C4-2B (cell line): ENCODE measurements around the gene DLGAP1.

Source experiments
- H3K27ac ChIP-seq: fragments of 450-650 bp; 2 replicates; pipeline ENCODE4 v1.5.1; 2017
- CTCF ChIP-seq: fragments of 450-650 bp; conservative IDR thresholded peaks from 2 replicates; pipeline ENCODE4 v1.5.1; 2017; ENCODE audit warnings: mild to moderate bottlenecking
- ZFX ChIP-seq: fragments of 450-650 bp; IDR thresholded peaks from 2 replicates; pipeline ENCODE4 v1.6.1; 2017

The DLGAP1 gene

DNA sequence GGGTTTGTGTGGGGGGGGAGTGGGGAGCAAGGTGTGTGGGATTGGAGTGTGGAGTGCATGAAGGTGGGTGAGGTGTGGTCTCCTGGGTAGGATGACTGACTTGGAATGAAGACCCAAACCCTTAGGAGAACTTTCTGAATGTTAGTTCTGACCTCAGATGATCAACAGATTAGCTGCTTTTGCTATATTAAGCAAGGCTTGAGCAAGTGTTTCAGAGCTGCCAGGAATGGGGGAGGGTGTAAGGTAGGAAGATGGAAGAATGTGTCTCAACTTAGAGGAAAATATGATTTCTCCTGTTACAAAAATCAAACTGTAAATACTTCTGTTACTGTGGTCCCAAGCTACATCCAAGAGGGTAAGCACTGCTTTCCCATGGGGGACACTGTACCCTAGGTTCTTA is 731.6 kb downstream of the DLGAP1 start:
- TF ChIP-seq ZFX: no peak
- TF ChIP-seq CTCF: no peak
- H3K27ac ChIP-seq: no peak overlapping the region; the same call in 1 of the 2 replicates

GRCh38 chr18:3722649-3723433 is 732.3 kb downstream of the DLGAP1 start:
- TF ChIP-seq ZFX (no peak), CTCF (no peak)
- no peak overlapping the region for H3K27ac ChIP-seq

DNA sequence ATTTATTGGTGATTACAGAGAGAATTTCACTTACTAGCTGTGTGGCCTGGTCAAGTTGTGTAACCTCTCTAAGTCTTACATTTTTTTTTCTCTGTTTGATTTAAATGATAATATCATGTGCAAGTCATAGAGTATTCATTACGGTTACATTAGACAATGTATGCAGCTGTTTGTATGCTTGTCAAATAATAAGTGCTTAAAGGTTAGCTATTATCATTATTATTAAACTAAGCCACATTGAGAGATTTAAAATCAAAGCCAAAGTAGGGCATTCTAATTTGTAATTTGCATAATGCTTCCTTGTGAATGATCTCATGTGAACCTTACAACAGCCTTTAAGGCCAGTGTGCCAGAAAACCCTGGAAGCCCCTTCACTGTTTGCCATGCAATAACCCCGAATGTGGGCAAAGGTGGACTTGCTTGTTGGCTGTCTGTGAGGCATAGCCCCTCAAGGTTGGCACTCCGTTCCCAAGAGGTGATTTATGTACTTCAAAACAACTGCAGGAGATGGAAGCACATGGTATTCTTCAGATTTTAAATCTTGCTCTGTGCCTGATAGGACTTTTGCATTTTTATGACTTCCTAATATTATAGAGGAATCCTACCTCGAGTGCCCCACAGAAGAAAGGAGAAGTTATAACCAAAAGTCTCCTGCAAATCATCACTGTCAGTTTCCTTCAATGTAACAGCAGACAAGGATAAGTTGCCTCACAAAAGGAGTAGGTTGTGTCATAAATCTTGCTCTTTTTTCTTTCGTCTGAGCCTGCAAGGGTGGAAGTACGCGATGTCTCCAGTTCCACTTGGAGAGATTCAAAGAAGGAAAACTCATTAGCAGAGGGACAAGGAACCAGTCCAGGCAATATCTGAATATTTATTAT is 733.1 kb downstream of the DLGAP1 start:
- H3K27ac ChIP-seq: no peak overlapping the region
- TF ChIP-seq ZFX: no peak
- no peak for TF ChIP-seq CTCF

- no peak overlapping the region for H3K27ac ChIP-seq
- TF ChIP-seq CTCF: no peak
- no peak for TF ChIP-seq ZFX
These were observed 734.1 kb downstream of the DLGAP1 start for GRCh38 chr18:3720818-3721545.

DNA sequence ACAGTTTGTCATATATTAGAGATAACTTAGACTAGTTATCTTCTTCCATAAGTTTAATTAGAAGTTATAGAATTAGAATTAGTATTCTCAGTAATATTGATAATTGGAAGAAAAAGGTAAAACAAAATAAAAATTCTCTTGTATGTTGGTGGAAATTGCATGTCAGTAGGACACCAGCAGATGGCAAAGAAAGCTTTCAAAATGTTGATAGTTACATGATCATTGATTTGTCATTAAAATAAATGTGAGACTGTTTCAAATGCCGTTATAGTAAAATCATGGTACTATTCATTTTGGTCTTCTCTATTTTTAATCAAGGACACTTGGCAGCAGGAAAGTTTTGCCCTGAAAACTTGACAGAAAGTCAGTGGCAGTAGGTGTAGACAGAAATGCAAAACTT is 734.9 kb downstream of the DLGAP1 start:
- TF ChIP-seq CTCF (0 out of 2 replicates have a peak, but pooled peaks have one; percentile 8), ZFX (no peak)
- no peak overlapping the region for H3K27ac ChIP-seq

DNA sequence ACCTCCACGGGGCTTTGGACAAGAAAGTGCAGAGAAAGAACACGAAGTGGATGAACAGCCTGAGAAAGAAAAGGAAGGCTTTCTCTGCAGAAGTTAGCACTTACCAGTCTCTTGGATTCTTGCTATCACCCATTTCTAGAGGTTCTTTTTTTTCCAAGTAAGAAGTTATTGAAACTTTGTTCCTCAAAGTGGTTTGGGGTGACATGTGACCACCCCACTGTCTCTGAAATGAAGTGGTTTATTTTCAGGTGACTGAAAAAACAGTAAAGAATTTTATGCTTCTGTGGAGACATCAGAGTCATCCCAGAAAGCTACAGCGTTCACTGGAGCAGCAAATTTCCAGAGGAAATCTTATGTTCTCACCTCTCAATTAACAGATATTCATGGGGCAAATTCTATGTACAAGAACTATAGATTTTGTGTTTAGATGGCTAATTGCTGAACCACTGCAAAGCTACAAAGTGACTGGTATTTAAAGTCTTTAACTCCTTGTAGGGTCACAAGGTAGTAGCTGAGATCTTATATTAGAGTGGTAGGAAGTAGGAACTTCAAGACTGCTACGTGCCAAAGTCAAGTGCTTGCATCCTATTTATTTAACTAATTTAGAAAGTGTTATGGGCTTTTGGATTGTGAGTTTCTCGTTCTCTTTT is 737.6 kb downstream of the DLGAP1 start:
- TF ChIP-seq CTCF (no peak), ZFX (no peak)
- no peak overlapping the region for H3K27ac ChIP-seq
